HepG2 (cell line): ENCODE measurements around the gene PRKAR2A. TPM values are rescaled to one million over a fixed set of nuclear protein-coding genes. Genes with fewer than 3 reads are reported as not detected.

ENCODE experiments used
- CBX1 ChIP-seq: IDR thresholded peaks from one replicate; pipeline ENCODE4 v1.6.1; 2016; ENCODE audit warnings: antibody characterized with exemption, low read depth
- FOXP4 ChIP-seq: sonication (generic); formaldehyde crosslinking; IDR thresholded peaks from 2 replicates; pipeline ENCODE4 v1.4.0; 2020; ENCODE audit warnings: missing genetic modification reagents
- IKZF4 ChIP-seq: sonication (generic); formaldehyde crosslinking; IDR thresholded peaks from 2 replicates; pipeline ENCODE4 v1.5.1; 2020; ENCODE audit warnings: borderline replicate concordance, mild to moderate bottlenecking, low read depth, missing genetic modification reagents; ENCODE audit errors: not compliant biosample characterization
- KAT2B ChIP-seq: fragments of 150-350 bp; IDR thresholded peaks from 2 replicates; pipeline ENCODE4 v1.6.1; 2014; ENCODE audit warnings: low read depth, low read length, borderline replicate concordance
- NKX3-1 ChIP-seq: sonication (generic); formaldehyde crosslinking; IDR thresholded peaks from 2 replicates; pipeline ENCODE4 v1.5.0; 2020; ENCODE audit warnings: missing genetic modification reagents
- PCBP2 ChIP-seq: fragments of 200-400 bp; formaldehyde crosslinking; optimal IDR thresholded peaks from 2 replicates; pipeline ENCODE3; 2018; ENCODE audit warnings: low read length, low read depth; ENCODE audit not compliant: poor library complexity, severe bottlenecking
- PHB2 ChIP-seq: fragments of 450-650 bp; IDR thresholded peaks from 2 replicates; pipeline ENCODE4 v1.6.1; 2018; ENCODE audit not compliant: partially characterized antibody
- PREB ChIP-seq: sonication (generic); formaldehyde crosslinking; IDR thresholded peaks from 2 replicates; pipeline ENCODE4 v1.4.0; 2020; ENCODE audit warnings: missing genetic modification reagents
- REPIN1 ChIP-seq: sonication (generic); formaldehyde crosslinking; IDR thresholded peaks from 2 replicates; pipeline ENCODE4 v1.8.0; 2022; ENCODE audit warnings: missing genetic modification reagents, low read depth, mild to moderate bottlenecking, borderline replicate concordance
- REXO4 ChIP-seq: sonication (generic); formaldehyde crosslinking; IDR thresholded peaks from 2 replicates; pipeline ENCODE4 v1.8.0; 2022; ENCODE audit warnings: missing genetic modification reagents, mild to moderate bottlenecking, borderline replicate concordance
- SAP130 ChIP-seq: IDR thresholded peaks from 2 replicates; pipeline ENCODE4 v1.6.1; 2016; ENCODE audit warnings: low read depth
- SCMH1 ChIP-seq: sonication (generic); formaldehyde crosslinking; IDR thresholded peaks from 2 replicates; pipeline ENCODE4 v1.9.0; 2021; ENCODE audit warnings: missing genetic modification reagents, mild to moderate bottlenecking, borderline replicate concordance
- SMAD1 ChIP-seq: sonication (generic); formaldehyde crosslinking; IDR thresholded peaks from 2 replicates; pipeline ENCODE4 v1.4.0; 2020; ENCODE audit warnings: missing genetic modification reagents, low read depth, mild to moderate bottlenecking, borderline replicate concordance
- SP1 ChIP-seq, 2 experiments: fragments of 450-650 bp in 1 of 2; sonication (generic) in 1 of 2; formaldehyde crosslinking in 1 of 2; IDR thresholded peaks; 2 replicates each; pipeline versions ENCODE4 v1.4.0 to v1.6.1; 2016 to 2020; ENCODE audit warnings: missing genetic modification reagents in 1 of 2
- SYNCRIP ChIP-seq: fragments of 200-400 bp; formaldehyde crosslinking; IDR thresholded peaks from 2 replicates; pipeline ENCODE4 v1.6.1; 2018; ENCODE audit warnings: mild to moderate bottlenecking, low read depth, low read length; ENCODE audit not compliant: insufficient read depth
- TEAD3 ChIP-seq: optimal IDR thresholded peaks from 2 replicates; pipeline ENCODE3; 2016; ENCODE audit warnings: borderline replicate concordance
- ZC3H13 ChIP-seq: sonication (generic); formaldehyde crosslinking; IDR thresholded peaks from 2 replicates; pipeline ENCODE4 v1.8.1; 2023; ENCODE audit warnings: mild to moderate bottlenecking, missing genetic modification reagents, moderate library complexity
- ZFP36 ChIP-seq: fragments of 150-350 bp; IDR thresholded peaks from 2 replicates; pipeline ENCODE4 v1.6.1; 2018; ENCODE audit warnings: borderline replicate concordance, low read length, low read depth; ENCODE audit not compliant: partially characterized antibody
- ZFX ChIP-seq: sonication (generic); formaldehyde crosslinking; IDR thresholded peaks from 2 replicates; pipeline ENCODE4 v1.4.0; 2020; ENCODE audit warnings: mild to moderate bottlenecking, low read depth, missing genetic modification reagents, moderate library complexity
- ZNF138 ChIP-seq: sonication (generic); formaldehyde crosslinking; IDR thresholded peaks from 2 replicates; pipeline ENCODE4 v1.5.0; 2020; ENCODE audit warnings: mild to moderate bottlenecking, low read depth, missing genetic modification reagents
- ZNF431 ChIP-seq: sonication (generic); formaldehyde crosslinking; IDR thresholded peaks from 2 replicates; pipeline ENCODE4 v1.9.0; 2022; ENCODE audit warnings: missing genetic modification reagents, low read depth, mild to moderate bottlenecking, borderline replicate concordance
- ZNF563 ChIP-seq: sonication (generic); formaldehyde crosslinking; IDR thresholded peaks from 2 replicates; pipeline ENCODE4 v1.8.0; 2022; ENCODE audit warnings: mild to moderate bottlenecking, moderate library complexity, missing genetic modification reagents
- ZNF570 ChIP-seq: sonication (generic); formaldehyde crosslinking; IDR thresholded peaks from 2 replicates; pipeline ENCODE4 v1.4.0; 2020; ENCODE audit warnings: mild to moderate bottlenecking, missing genetic modification reagents, borderline replicate concordance
- ZNF7 ChIP-seq: IDR thresholded peaks from 2 replicates; pipeline ENCODE4 v1.6.1; 2016; ENCODE audit warnings: missing biosample characterization, missing genetic modification reagents
- polyA plus RNA-seq, 8 experiments: library from polyadenylated mRNA; depleted of rRNA in 3 of 8; stranded (reverse) in 7 of 8; unstranded in 1 of 8; fragments of >200 nt; fragmentation: Illumina TruSeq in 4 of 8; extraction: Trizol in 4 of 8; gene quantifications; 2 replicates each; pipeline versions ENCODE4 v1.2.1 to v1.2.3, GENCODE V29; 2011 to 2016; ENCODE audit warnings: low read depth in 4 of 8, missing spikeins in 1 of 8, mixed read lengths in 1 of 8; ENCODE audit not compliant: insufficient read depth in 1 of 8
- total RNA-seq, 5 experiments: library from RNA; depleted of rRNA; stranded (reverse); fragments of >200 nt; fragmentation: Illumina TruSeq; extraction: Trizol; gene quantifications; 2 replicates each; pipeline ENCODE4 v1.2.3, GENCODE V29; 2016; ENCODE audit warnings: low read depth in 1 of 5
- TF ChIP-seq, protein P1 (sequence below): fragments of 450-650 bp; IDR thresholded peaks from 2 replicates; pipeline ENCODE4 v1.6.1; 2017
- TF ChIP-seq, protein P2 (sequence below): sonication (generic); formaldehyde crosslinking; IDR thresholded peaks from 2 replicates; pipeline ENCODE4 v1.5.1; 2020; ENCODE audit warnings: missing genetic modification reagents, mild to moderate bottlenecking, borderline replicate concordance

Gene PRKAR2A
- total and polyA plus RNA-seq, 2 of the 13 experiments (the other 11 are each of a cell fraction or from before 2014, with no cell fraction given) = 11.8 to 29.2 TPM

GRCh38 chr3:48855681-48856447, 8.2 kb upstream of the PRKAR2A start (continued):
- TF ChIP-seq PREB (CRISPR knock-in tag) = no peak
- no peak for TF ChIP-seq SYNCRIP
- no peak for TF ChIP-seq ZC3H13
- TF ChIP-seq REPIN1 = no peak
- TF ChIP-seq PCBP2 = no peak
- no peak for TF ChIP-seq ZNF431
- TF ChIP-seq SCMH1 = no peak
- TF ChIP-seq SAP130 (CRISPR knock-in tag) = peak; percentile 72
- TF ChIP-seq, protein P1, sequence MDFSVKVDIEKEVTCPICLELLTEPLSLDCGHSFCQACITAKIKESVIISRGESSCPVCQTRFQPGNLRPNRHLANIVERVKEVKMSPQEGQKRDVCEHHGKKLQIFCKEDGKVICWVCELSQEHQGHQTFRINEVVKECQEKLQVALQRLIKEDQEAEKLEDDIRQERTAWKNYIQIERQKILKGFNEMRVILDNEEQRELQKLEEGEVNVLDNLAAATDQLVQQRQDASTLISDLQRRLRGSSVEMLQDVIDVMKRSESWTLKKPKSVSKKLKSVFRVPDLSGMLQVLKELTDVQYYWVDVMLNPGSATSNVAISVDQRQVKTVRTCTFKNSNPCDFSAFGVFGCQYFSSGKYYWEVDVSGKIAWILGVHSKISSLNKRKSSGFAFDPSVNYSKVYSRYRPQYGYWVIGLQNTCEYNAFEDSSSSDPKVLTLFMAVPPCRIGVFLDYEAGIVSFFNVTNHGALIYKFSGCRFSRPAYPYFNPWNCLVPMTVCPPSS = no peak
- no peak for TF ChIP-seq ZNF138
- TF ChIP-seq KAT2B = no peak
- TF ChIP-seq PHB2 = no peak
- no peak for TF ChIP-seq SP1 (IDR thresholded peaks at IDR 0.05)
- no peak for TF ChIP-seq SP1 (CRISPR knock-in tag; IDR thresholded peaks at IDR 0.05)
- no peak for TF ChIP-seq FOXP4 (CRISPR knock-in tag)
- no peak for TF ChIP-seq IKZF4 (CRISPR knock-in tag)
- no peak for TF ChIP-seq SMAD1 (CRISPR knock-in tag)
- TF ChIP-seq NKX3-1 (CRISPR knock-in tag) = no peak
- no peak for TF ChIP-seq ZFX (CRISPR knock-in tag)
- no peak for TF ChIP-seq ZNF563 (CRISPR knock-in tag)
- no peak for TF ChIP-seq TEAD3 (CRISPR knock-in tag)
- TF ChIP-seq, protein P2, sequence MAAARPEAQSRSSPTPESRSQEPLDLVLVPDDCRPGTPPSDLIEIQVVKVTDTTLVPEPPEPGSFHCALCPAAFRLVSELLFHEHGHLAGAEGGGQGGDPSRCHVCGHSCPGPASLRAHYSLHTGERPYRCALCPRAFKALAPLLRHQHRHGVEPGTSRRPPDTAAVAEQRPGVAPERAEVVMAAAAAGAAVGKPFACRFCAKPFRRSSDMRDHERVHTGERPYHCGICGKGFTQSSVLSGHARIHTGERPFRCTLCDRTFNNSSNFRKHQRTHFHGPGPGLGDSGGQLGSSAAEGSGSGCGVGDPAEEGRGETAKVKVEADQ (CRISPR knock-in tag) = no peak
- no peak for TF ChIP-seq ZNF570 (CRISPR knock-in tag)
- TF ChIP-seq REXO4 = no peak
- no peak for TF ChIP-seq CBX1
- no peak for TF ChIP-seq ZFP36
- TF ChIP-seq ZNF7 = no peak
